Measurements from ENCODE around the gene TPRG1.

Gene TPRG1

GRCh38 chr3:189233225-189233858 lies 61.6 kb downstream of the TPRG1 start:
- no peak for DNase-seq

- DNase-seq: no peak
Observed at GRCh38 chr3:189235214-189235613, 63.4 kb downstream of the TPRG1 start.

GRCh38 chr3:189236352-189236751 lies 64.6 kb downstream of the TPRG1 start:
- no peak for DNase-seq

- no peak for DNase-seq
Observed at GRCh38 chr3:189237526-189237925, 65.8 kb downstream of the TPRG1 start.

- no peak for DNase-seq
Observed at GRCh38 chr3:189238071-189238470, 66.3 kb downstream of the TPRG1 start.

- no peak for DNase-seq
Observed at GRCh38 chr3:189239616-189240015, 67.8 kb downstream of the TPRG1 start.

- no peak for DNase-seq
Observed at GRCh38 chr3:189249987-189250386, 78.2 kb downstream of the TPRG1 start.

- DNase-seq: no peak
Observed at GRCh38 chr3:189258261-189258660, 86.5 kb downstream of the TPRG1 start.

GRCh38 chr3:189260556-189261493 lies 89.1 kb downstream of the TPRG1 start:
- DNase-seq: no peak

- DNase-seq: no peak
Observed at GRCh38 chr3:189262746-189263145, 91.0 kb downstream of the TPRG1 start.

- DNase-seq: no peak
Observed at GRCh38 chr3:189267981-189268613, 96.3 kb downstream of the TPRG1 start.

GRCh38 chr3:189269365-189269764 lies 97.6 kb downstream of the TPRG1 start:
- DNase-seq: no peak

- DNase-seq: peak; percentile 30
Observed at GRCh38 chr3:189270248-189270832, 98.6 kb downstream of the TPRG1 start.

GRCh38 chr3:189272500-189273119 lies 100.8 kb downstream of the TPRG1 start:
- DNase-seq: no peak

GRCh38 chr3:189273736-189274135 lies 102.0 kb downstream of the TPRG1 start:
- no peak for DNase-seq

- no peak for DNase-seq
Observed at GRCh38 chr3:189275182-189275581, 103.4 kb downstream of the TPRG1 start.

- DNase-seq: no peak
Observed at GRCh38 chr3:189275852-189276251, 104.1 kb downstream of the TPRG1 start.

GRCh38 chr3:189276444-189277219 lies 104.9 kb downstream of the TPRG1 start:
- no peak for DNase-seq

- no peak for DNase-seq
Observed at GRCh38 chr3:189277711-189278110, 105.9 kb downstream of the TPRG1 start.

GRCh38 chr3:189278221-189278620 lies 106.5 kb downstream of the TPRG1 start:
- no peak for DNase-seq

GRCh38 chr3:189282189-189282588 lies 110.4 kb downstream of the TPRG1 start:
- DNase-seq: no peak

GRCh38 chr3:189282741-189283140 lies 111.0 kb downstream of the TPRG1 start:
- DNase-seq: no peak
